Epithelial cell of prostate (primary cell): Measurements from ENCODE around the gene DTL.
A peak's percentile ranks its signal among the peaks of the same experiment; 100 is the strongest.

Source experiments
- DNase-seq: peaks from one replicate; pipeline ENCODE4 v3.0.0-alpha.2; 2011; ENCODE audit warnings: low read depth, low spot score
- H3K27ac ChIP-seq: fragments of 450-650 bp; 2 replicates; pipeline ENCODE4 v1.5.1; 2017; ENCODE audit warnings: mild to moderate bottlenecking

DTL gene

DNA sequence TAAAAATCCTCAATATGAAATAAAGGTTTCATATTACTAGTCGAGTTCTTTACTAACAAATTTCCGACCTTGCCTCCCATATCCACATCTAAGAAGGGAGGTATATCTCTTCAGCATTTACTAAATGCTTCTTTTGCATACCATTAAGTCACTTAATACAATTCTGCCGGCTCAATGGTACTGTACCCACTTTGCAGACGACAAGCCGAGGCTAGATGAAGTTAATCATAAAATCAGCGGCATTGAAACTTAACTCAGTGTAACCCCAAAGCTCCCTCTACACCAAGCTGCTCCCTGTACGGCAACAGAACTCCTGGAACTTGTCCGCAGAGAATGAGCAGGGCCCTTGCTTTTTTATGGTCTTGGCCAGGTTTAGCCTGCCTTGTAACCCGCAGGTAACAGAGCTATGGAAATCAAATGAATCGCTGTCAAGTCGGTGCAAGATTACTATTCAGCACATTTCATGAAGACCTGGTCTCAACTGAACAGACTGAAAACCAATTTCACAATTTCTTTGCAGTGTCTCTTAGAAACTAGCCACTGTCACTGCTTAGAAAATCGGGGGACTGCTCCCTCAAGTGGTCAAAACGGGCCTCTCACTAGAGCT is 929 bp upstream of the DTL start:
- DNase-seq = no peak
- H3K27ac ChIP-seq = peak overlapping the region; percentile 79

DNA sequence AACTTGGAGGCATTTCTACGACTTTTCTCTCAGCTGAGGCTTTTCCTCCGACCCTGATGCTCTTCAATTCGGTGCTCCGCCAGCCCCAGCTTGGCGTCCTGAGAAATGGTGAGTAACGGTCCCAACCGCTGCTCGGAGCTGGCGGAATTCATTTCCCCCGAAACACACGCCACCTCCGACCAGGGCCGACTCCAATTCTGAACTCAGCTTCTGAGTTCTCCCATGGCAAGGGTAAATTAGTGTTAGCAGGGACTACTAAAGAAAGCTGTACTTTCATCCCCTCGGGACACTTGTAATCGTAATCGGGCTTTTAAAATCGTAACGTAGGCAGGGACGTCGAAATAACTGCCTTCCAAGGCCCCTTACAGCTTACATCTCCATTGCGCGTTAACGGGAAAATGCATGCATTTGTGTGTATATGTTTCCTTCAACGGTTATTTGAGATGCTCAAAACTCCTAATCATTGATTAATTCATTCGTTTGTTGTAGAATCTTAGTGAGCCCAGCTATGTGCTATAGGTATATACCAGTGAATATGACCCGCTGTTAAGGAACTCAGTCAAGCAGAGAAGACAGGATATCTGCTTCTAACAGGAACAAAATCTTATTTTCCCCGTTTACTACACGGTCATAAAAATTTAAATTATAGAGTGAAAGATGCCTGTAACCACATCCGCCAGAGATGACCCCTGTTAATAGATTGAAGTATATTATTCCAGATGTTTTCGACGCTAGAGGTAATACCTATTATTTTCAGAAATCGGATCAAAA is 472 bp downstream of the DTL start:
- no peak for DNase-seq
- no peak overlapping the region for H3K27ac ChIP-seq

DNA sequence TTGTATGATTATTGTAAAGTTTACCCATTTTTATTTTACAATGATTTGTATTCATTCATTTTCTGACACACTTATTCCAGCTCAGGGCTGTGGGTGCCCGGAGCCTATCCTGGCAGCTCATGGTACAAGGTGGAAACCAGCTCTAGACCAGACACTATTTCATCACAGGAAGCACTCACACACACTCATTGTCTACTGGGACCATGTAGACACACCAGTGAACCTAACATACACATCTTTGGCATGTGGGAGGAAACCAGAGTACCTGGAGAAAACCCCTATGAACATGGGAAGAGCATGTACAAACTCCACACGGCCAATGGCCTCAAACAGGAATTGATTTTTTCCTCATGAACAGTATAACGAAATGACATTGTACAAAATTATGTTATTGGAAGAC is 2.4 kb downstream of the DTL start:
- H3K27ac ChIP-seq = no peak overlapping the region
- no peak for DNase-seq

DNA sequence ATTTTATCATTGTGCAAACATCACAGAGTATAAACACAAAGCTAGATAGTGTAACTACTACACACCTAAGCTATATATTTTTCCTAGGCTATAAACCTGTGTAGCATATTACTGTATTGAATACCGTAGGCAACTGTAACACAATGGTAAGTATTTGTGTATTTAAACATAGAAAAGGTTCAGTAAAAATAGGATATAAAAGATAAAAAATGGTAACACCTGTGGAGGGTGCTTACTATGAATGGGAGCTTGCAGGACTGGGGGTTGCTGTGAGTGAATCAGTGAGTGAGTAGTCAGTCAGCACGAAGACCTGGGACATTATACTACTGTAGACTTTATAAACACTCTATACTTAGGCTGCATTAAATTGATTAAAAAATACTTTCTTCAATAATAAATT is 4.1 kb downstream of the DTL start:
- H3K27ac ChIP-seq = peak overlapping the region; percentile 52
- DNase-seq = no peak

DNA sequence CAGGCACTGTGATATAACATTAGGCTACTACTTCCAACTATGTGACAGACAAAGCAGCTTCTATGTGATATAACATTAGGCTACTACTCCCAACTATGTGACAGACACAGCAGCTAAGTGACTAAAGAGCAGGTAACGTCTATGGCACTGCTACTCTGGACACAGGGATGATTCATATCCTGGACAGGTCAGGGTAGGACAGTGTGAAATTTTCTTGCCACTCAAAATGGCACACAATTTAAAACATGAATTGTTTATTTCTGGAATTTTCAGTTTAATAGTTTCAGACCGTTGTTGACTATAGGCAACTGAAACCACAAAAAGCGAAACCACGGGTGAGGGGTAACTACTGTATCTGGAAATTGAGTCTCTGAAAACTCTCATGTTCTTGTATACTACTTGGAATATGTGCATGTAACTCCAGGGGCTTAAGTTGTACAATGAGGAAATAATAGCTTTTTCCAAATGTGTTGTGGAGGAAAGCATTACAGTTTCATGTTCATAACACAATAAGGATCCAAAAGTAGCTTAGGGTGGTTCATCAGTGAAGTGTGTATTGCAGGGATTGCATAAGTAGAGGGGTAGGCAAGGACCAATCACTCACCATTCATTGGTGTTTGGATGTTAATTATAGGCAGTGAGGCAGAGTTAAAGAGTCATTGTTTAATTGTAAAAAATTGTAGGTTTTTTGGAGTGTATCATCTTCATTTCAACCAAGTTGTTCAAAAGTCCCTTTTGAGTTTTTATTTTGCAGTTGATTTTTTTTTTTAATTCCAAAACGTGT is 5.3 kb downstream of the DTL start:
- peak overlapping the region; percentile 52 for H3K27ac ChIP-seq
- no peak for DNase-seq

DNA sequence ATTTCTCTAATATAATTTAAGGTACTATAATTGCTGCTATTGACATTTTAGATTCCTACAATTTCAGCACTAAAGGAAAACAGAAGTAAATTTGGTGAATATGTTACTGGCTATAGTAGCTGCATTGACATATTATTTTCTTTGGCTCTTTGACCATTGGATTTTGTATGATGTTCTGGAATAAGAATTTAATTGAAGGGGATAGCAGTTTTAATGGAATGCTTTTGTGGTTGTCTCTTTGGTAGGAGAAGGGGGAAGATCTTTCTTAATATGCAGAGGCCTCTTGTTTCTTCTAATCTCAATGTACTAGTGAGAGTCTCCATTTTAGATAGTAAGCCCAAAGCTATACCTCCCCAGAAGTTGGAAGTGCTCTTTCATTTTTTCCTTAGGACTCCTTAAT is 6.9 kb downstream of the DTL start:
- no peak for DNase-seq
- H3K27ac ChIP-seq = no peak overlapping the region

DNA sequence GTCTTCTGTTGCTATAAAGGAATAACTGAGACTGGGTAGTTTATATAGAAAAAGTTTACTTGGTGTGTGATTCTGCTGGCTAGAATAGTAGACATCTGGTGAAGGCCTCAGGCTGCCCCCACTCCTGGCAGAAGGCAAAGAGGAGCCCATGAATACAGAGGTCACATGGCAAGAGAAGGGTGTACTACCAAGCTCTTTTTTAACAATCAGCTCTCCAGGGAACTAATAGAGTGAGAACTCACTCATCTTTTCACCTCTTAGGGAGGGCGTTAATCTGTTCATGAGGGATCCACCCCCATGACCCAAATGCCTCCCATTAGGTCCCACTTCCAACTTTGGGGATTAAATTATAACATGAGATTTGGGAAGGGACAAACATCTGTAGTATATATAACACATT is 9.3 kb downstream of the DTL start:
- DNase-seq = no peak
- no peak overlapping the region for H3K27ac ChIP-seq

DNA sequence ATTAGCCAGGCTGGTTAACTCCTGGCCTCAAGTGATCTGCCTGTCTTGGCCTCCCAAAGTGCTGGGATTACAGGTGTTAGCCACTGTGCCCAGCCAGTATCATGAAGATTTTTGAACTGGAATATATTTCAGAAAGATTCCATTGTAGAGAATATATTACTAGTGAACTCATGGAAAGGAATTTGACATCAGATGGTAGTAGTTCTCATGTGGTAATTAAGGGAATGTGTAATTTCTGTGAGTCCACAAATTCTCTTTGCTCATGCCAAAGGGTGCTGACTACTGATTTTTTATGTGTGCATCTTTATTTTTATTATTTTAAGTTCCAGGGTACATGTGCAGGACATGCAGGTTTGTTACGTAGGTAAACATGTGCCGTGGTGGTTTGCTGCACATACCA is 10.4 kb downstream of the DTL start:
- no peak overlapping the region for H3K27ac ChIP-seq
- DNase-seq = no peak

DNA sequence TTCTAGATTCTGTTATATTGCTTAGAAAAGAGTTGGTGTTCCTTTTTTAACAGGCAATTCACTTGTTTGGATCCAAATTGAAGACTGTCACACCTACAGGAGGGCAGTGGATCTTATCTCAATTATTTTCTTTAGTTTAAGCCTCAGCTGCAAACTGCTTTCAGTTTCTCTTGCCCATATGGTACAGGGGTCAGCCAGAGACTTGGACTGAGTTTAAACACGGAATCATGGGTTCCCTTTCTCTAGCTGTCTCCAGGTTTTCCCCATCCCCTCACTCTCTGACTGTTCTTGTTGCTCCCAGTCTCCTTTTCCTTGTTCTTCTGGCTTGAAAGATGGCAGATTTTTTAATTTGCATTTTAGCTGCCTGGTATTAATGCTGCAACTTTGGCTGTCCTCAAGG is 18.4 kb downstream of the DTL start:
- no peak overlapping the region for H3K27ac ChIP-seq
- DNase-seq = no peak

DNA sequence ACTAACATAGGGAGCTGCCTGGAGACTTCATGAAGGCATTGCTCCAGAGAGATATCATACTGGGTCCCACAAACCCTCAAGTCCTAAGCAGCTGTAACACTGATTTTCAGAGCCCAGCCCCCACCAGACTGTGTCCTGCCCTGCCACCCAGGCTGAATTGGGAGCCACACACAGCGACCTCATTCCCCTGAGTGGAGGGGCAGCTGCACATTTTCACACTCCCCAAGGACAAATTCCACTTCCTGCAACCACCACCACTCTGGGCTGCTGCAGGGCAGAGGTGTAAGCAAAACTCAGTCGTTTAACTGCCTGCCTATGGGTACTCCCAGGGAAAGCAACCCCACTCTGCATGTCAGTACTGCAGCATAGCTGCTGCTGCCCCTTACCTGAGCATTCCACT is 19.8 kb downstream of the DTL start:
- H3K27ac ChIP-seq = no peak overlapping the region
- no peak for DNase-seq

DNA sequence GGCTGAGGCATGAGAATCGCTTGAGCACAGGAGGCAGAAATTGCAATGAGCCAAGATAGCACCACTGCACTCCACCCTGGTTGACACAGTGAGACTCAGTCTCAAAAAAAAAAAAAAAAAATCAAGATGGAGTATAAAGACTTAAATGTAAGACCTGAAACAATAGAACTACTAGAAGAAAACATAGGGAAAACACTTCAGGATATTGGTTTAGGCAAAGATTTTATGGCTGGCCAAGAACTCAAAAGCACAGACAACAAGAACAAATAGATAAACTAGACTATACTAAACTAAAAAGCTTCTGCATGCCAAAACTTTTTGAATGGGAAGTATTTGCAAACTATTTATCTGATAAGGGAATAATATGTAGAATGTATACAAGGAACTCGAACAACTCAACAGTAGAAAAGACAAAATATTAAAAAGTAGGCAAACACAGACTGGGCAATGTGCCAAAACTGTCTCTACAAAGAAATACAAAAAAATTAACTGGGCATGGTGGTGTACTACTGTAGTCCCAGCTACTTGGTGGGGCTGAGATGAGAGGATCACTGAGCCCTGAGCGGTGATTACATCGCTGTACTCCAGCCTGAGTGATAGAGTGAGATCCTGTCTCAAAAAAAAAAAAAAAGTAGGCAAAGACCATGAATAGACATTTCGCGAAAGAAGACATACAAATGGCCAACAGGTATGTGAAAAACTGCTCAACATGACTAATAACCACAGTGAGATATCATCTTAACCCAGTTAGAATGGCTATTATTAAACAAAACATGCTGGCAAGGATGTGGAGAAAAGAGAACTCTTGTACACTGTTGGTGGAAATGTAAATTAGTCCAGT is 25.3 kb downstream of the DTL start:
- peak overlapping the region; percentile 12 for H3K27ac ChIP-seq
- DNase-seq = peak; percentile 37

DNA sequence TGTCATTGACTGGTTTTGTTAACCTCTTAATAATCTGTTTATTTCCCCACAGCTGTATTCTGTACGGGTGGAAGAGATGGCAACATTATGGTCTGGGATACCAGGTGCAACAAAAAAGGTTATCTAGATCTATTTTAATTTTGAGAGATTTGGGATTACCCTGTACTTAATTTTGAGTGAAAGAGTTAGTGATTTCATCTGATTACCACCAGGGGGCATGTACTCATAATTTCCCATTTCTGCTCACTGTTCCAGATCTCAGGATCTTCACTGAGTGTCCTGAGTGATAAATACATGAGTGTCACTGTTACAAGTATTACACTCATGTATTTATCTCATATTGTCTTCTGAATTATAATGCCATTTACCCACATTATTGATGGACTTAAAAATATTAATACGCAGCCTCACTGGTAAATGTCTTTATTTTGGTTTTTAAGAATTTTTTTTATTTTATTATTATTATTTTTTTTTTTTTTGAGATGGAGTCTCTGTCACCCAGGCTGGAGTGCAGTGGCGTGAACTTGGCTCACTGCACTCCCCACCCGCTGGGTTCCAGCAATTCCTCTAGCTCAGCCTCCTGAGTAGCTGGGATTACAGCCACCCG is 27.4 kb downstream of the DTL start:
- DNase-seq = no peak
- no peak overlapping the region for H3K27ac ChIP-seq

DNA sequence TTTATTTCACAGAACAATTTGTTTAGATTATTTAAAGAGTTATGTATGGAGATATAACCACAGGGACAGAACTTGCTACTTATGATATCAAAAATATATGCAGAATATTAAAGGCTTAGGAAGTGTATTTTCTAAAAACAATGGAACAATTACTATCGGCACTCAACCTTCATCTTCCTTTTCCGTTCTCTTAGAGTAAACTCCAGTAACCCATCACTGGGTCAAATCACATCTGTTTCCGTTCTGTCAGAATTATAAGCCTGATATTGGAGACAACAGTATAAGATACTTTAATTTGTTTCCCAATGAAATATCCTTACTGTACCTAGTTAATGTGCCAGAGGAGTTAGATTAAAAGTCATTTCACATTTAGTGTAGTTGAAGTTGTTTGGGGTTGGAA is 32.2 kb downstream of the DTL start:
- no peak overlapping the region for H3K27ac ChIP-seq
- no peak for DNase-seq

DNA sequence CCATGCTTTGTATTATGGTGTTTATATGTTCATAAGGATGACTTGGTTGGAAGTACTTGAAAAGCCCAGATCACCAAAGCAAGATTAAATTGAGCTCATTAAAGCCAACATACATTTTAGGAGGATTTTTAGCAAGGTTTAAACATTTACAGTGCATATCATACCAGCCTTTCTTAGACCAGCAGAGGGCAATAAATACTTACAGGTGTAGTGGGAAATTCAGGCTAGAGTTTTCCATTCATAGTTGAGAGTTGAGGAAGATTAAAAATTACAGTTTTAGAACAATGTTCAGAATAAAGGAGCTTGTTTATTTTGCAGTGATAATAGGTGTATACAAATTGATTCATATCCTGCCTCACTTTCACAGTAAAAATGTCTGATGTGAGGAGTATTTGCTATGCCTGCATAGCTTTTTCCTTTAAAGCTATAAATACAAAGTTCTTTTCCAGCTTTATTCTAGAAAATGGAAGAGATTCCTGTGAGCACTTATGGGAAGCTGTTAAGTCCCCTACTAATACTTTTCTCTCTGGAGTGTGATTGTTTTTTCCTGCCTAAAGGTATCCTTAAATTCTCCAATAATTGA is 35.3 kb downstream of the DTL start:
- H3K27ac ChIP-seq = no peak overlapping the region
- DNase-seq = no peak

DNA sequence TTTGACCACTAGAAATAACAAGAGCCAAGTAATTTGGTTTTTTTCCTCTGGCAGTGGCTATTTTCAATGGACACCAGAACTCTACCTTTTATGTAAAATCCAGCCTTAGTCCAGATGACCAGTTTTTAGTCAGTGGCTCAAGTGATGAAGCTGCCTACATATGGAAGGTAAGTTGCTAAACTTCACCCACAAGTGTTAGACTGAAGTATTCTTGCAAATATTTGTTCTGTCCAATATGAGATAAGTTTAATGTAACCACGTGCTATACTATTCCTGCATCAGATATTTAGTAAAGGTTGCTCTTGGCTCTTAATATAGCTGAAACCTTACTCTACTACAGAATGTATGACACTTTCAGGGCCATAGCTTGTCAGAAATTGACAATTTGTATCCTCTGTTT is 36.5 kb downstream of the DTL start:
- DNase-seq = no peak
- H3K27ac ChIP-seq = no peak overlapping the region

DNA sequence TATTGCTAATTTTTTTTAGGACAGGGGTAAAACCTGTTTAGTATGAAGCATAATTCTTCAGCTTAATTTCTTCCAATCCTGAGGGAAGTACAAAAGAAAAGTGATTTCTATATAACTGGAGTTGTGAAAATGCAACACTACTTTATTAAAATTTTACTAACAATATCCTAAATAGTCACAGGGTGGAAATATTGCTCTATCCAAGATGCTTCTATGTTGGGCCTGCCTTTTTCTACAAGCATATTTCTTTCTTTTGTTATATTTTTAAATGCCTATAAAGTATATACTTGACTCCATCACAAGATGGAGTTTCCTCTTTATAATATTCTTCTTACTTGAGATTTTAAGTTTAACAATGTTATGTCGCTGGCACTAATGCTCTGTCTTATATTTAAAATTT is 37.9 kb downstream of the DTL start:
- DNase-seq = no peak
- H3K27ac ChIP-seq = no peak overlapping the region

DNA sequence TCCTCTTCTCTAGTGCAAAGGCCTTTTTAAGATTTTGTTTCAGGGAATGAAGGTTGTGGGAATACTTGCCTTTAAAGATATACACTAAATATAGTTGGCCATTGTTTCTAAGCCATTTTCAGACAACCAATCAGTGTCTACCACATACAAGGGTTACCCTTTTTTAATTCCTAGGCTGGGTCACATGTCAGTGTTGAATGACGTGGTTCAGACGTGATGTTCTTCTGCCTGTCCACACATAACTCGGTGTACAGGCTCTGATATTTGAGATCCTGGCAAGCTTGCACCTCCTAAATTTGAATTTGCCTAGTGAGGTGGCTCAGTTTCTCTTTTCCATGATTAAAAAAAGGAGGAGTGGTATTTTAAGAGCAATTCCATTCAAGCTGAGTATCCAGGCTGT is 38.8 kb downstream of the DTL start:
- no peak overlapping the region for H3K27ac ChIP-seq
- DNase-seq = no peak

DNA sequence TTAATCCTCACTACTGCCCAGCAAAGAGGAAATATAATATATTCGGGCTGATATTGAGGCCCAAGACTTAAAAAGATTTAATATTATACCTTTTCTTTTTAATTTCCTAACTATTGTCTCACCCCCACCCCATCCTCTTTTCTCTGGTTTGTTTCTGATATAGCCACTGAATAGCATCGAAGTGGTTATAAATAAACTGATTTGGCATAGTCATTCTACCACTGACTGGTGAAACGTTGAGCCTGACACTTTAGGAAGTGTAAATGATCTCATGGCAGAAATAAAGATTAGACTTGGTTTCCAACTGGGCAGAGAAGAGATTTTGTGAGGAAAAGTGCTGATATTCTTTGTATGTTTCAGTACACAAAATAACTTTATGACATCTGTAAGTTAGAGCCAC is 39.3 kb downstream of the DTL start:
- H3K27ac ChIP-seq = no peak overlapping the region
- no peak for DNase-seq

DNA sequence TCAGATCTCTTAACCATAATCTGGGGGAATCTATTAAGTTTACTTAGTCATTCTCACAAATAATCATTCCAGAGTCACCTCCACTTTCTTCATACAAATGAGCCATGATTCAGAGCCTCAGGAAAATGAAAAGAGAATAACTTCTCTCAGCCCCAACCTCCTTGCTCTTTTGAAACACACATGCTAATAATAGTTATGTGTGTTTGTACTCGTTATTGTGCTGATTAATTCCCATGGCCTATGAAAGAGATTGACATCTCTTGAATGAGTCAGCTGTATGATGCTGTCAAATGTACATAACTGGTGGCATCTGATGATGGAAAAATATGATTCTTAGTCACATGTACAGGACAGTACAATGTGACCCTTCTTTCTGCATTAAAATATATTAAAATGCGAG is 41.5 kb downstream of the DTL start:
- peak; percentile 83 for DNase-seq
- peak overlapping the region; percentile 30 for H3K27ac ChIP-seq

DNA sequence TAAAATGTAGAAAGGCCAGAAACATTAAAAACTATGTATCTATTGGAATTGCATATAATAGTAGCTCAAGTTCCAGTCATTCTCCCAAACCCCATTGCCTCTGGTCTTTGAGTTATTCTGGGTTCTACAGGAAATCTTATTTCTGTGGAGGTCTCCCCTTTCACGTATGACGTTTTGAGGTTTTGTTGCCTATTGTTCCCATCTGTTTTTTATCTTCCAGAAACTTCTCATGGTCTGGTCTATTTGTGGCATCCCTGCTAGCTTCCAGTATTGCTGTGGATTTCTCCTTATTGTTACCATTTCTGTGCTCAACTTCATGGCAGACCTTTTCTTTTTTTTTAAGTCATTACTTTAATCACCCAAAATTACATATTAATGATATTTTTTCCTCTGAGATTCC is 43.3 kb downstream of the DTL start:
- no peak for DNase-seq
- H3K27ac ChIP-seq = no peak overlapping the region
